GM18867 (cell line): ENCODE data around the gene KIAA1549.

Source experiments
- ATAC-seq: cut with Tn5 transposase; IDR thresholded peaks from one replicate; pipeline ENCODE4 v1.9.1; 2021; ENCODE audit warnings: mild to moderate bottlenecking, moderate library complexity; ENCODE audit not compliant: unreplicated experiment

The KIAA1549 gene

GRCh38 chr7:138861051-138861450, 120.1 kb downstream of the KIAA1549 start:
- no peak for ATAC-seq

DNA sequence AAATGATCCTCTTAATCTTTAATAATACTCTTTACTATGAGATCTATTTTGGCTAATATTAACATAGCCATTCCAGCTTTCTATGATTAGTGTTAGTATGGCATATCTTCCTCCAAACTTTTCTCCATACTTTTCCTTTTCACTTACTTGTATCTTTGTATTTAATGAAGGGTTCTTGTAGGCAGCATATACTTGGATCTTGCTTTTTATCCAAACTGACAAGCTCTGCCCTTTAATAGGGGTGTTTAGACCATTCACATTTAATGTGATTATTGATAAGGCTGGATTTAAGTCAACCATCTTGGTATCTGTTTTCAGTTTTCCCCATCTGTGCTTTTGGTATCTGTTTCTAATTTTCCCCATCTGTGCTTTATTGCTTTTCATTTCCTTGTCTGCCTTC, 123.5 kb downstream of the KIAA1549 start:
- no peak for ATAC-seq

DNA sequence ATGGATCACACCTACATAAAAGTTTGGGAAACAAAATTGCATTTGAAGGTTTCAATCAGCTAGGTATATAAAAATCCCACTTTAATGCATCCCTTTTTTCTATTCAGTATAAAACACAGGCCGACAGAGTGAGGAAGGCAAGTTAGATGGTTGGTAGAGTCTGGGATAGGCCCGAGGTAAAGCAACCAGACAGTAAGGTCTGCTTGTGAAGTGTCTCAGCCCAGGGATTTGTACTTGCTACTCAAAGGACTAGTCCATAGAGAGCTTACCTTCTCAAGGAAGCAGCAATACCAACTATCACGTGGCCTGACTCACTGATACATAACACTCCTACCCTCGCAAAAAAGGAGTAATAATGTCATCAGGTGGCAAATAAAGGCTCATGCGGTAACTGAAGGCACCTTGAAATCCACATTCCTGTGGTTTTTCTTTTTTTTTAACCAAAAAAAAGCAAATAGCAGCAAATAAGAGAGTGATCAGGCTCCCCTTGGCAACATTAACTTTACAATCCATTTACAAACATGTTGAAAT, 127.0 kb downstream of the KIAA1549 start:
- no peak for ATAC-seq

- ATAC-seq: no peak
Measured at GRCh38 chr7:138853448-138853847, 127.7 kb downstream of the KIAA1549 start.

- no peak for ATAC-seq
Measured at GRCh38 chr7:138852469-138852868, 128.7 kb downstream of the KIAA1549 start.

DNA sequence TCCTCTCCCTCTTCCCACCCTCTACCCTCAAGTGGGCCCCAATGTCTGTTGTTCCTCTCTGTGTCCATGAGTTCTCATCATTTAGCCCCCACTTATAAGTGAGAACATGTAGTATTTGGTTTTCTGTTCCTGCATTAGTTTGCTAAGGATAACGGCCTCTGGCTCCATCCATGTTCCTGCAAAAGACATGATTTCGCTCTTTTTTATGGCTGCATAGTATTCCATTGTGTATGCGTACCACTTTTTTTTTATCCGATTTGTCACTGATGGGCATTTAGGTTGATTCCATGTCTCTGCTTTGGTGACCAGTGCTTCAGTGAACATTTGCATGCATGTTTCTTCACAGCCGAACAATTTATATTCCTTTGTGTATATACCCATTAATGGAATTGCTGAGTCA, 131.5 kb downstream of the KIAA1549 start:
- no peak for ATAC-seq

GRCh38 chr7:138848056-138848980, 132.9 kb downstream of the KIAA1549 start:
- no peak for ATAC-seq

- no peak for ATAC-seq
Measured at GRCh38 chr7:138845711-138846110, 135.5 kb downstream of the KIAA1549 start.

GRCh38 chr7:138843632-138844580, 137.3 kb downstream of the KIAA1549 start:
- ATAC-seq: no peak

- no peak for ATAC-seq
Measured at GRCh38 chr7:138842111-138842510, 139.1 kb downstream of the KIAA1549 start.

- no peak for ATAC-seq
Measured at GRCh38 chr7:138838166-138838565, 143.0 kb downstream of the KIAA1549 start.

DNA sequence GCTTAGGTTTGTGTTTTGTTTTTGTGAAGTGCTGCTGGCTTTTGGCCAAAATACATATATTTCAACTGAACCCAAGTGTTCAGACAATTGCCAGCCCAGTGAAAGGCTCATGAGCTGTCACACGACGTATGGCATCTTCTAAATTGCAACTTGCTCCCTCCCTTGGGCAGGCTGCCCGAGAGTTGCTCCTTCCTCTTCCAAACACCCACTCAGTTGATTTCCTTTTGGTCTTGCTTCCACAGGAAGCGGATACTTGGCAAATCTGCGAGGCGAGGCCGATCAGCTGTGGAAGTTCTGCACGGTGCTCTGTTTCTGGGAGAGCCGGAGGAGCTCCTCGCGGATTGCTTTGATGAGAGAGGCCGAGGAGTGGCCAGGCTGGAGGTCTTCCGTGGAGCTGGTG, 143.6 kb downstream of the KIAA1549 start:
- no peak for ATAC-seq

- no peak for ATAC-seq
Measured at GRCh38 chr7:138835087-138835486, 146.1 kb downstream of the KIAA1549 start.

DNA sequence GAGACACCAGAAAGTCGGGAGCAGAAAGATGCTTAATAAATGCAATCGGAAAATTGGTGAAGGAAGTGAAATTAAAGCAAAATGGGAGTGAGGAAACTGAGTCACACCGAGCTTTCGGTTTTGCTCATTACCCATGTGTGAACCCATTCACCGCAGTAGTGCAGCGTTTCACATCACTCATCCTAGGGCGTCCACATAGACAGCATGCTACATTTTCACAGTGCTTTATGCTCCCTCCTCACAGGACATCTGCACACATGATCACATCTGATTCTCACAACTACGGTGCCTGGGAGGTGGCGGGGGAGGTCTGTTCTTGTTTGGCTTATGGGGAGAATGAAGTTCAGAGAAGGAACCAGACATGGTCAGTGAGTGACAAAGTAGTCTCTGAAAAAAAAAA, 146.6 kb downstream of the KIAA1549 start:
- peak; percentile 76 for ATAC-seq

DNA sequence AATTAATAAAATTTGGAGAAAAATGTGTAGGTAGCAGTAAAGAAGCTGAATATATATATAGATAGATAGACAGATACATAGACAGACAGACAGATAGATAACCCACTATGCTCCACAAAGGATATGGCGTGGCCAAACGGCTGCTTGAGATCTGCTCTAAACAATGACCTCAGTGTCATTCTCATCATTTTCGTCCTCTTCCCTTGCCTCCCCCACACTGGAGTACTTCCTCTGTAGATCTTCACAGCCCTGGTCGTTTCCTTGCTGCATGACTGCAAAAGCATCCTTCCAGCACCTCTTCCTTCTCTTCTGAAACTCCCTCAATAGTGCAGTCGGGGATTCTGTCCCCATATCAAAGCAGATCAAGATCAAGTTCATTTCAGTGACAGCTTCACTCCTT, 147.6 kb downstream of the KIAA1549 start:
- ATAC-seq: no peak

DNA sequence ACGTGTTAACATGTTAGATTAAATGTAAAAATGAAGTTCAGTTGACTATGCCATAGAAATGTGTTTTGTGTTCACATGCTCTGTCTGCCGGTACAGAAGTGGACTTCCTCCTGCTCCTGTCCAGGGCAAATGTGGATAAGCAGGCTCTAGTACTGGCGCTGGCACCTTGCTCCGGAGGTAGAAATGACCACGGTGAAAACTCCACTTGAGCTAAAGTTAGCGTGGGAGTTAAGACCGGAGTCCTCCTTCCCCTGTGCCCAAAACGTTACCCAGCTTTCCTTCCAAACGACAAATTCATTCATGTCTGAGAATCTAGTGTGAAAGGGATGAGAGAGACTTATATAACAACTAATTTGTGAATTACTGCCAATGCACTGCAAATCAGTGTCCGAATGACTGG, 148.2 kb downstream of the KIAA1549 start:
- ATAC-seq: no peak

- no peak for ATAC-seq
Measured at GRCh38 chr7:138829335-138829734, 151.9 kb downstream of the KIAA1549 start.

DNA sequence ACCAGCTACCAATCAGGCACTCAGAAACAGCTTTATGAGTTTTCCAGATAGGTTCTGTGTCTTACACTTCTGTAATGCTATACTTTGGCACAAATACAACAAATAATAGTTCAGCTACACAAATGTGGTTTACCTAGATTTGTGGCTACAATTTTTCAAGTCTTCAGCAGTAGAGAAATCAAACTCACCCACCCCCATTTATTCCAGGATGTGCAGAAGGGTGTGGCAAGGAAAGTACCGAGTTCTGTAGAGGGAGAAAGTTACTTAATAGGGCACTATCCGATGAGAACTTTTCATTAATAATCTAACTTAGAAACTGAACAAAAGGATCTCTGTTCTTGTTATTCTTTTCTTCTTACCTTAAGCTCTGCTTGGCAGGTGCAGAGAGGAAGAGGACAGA, 152.9 kb downstream of the KIAA1549 start:
- ATAC-seq: no peak

DNA sequence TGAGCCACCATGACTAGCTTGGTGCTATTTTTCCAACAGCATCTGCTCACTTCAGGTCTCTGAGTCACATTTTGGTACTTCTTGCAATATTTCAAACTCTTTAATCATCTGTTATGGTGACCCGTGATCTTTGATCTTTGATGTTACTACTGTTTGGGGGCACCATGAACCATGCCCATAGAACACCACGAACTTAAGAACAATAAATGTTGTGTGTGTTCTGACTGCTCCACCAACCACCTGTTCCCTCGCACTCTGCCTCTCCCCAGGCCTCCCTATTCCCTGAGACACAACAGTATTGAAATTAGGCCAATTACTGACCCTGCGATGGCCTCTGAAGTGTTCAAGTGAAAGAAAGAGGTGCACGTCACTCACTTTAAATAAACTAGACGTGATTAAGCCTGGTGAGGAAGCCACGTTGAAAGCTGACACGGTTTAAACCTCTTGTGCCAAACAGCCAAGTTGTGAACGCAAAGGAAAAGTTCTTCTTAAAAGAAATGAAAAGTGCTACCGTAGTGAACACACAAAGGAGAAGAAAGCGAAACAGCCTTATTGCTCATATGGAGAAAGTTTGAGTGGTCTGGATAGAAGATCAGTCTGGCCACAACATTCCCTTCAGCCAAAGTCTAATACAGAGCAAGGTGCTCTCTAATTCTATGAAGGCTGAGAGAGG, 156.0 kb downstream of the KIAA1549 start:
- no peak for ATAC-seq

DNA sequence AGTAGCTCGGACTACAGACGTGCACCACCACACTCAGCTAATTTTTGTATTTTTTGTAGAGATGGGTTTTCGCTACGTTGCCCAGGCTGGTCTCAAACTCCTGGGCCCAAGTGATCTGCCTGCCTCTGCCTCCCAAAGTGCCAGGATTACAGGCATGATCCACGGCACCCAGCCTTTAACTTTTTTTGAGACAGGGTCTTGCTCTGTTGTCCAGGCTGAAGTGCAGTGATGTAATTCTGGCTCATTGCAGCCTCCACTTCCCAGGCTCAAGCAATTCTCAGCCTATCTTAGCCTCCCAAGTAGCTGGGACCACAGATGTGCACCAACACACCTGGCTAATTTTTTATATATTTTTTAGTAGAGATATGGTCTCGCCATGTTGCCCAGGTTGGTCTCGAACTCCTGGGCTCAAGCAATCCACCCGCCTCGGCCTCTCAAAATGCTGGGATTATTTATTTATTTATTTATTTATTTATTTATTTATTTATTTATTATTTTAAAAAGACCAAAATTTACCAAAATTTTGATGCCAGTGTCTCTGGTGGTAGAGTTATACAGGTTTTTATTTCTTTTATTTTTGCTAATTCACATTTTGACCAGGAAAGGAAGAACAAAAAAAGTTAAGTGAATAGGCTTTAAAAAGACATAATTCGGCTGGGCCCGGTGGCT, 158.2 kb downstream of the KIAA1549 start:
- ATAC-seq: no peak
